ENCODE measurements around the gene RPS18. TPM values are rescaled to one million over a fixed set of nuclear protein-coding genes. Genes with fewer than 3 reads are reported as not detected.
A peak's percentile ranks its signal among the peaks of the same experiment; 100 is the strongest.

Gene RPS18
- total and polyA plus RNA-seq, 9 of the 15 experiments (the other 6 are each of a cell fraction or from before 2014, with no cell fraction given): 5,023 to 17,516 (median 8,131) TPM

DNA sequence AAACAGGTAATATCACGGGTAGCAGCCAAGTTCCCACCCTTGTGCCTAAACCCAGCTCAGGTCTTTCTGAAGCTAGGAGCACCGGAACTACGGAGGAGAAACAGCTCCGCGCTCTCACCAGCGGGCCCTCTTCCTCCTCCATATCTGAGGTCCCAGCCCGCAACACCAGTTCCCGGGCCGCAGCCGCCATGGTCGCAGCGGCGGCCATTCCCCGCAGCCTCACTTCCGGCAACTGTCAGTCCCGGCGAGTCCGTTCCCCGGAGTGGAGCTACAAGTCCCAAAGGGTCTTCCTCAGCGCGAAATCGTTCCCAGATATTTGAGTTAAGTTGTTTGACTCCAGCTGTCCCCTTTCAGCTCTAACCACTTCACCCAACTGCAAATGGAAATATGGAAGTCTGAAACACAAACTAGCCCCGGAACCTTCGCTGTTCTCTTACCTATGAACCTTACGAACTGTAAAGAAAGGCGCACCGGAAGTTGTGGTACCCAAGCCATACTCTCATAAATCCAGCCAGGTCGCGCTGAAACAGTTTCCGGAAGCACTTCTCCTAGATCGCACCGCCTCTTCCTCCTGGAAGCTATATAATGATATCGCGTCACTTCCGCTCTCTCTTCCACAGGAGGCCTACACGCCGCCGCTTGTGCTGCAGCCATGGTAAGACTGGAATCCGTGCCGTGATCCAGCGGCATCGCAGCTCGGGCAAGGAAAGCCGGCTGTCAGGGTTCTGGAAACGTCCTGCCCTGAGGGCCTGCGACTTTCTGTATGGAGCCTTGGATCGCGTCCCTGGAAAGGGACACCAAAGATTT, at the start of gene RPS18, which contains the start of gene VPS52 (continued):
- TF ChIP-seq, protein P1, sequence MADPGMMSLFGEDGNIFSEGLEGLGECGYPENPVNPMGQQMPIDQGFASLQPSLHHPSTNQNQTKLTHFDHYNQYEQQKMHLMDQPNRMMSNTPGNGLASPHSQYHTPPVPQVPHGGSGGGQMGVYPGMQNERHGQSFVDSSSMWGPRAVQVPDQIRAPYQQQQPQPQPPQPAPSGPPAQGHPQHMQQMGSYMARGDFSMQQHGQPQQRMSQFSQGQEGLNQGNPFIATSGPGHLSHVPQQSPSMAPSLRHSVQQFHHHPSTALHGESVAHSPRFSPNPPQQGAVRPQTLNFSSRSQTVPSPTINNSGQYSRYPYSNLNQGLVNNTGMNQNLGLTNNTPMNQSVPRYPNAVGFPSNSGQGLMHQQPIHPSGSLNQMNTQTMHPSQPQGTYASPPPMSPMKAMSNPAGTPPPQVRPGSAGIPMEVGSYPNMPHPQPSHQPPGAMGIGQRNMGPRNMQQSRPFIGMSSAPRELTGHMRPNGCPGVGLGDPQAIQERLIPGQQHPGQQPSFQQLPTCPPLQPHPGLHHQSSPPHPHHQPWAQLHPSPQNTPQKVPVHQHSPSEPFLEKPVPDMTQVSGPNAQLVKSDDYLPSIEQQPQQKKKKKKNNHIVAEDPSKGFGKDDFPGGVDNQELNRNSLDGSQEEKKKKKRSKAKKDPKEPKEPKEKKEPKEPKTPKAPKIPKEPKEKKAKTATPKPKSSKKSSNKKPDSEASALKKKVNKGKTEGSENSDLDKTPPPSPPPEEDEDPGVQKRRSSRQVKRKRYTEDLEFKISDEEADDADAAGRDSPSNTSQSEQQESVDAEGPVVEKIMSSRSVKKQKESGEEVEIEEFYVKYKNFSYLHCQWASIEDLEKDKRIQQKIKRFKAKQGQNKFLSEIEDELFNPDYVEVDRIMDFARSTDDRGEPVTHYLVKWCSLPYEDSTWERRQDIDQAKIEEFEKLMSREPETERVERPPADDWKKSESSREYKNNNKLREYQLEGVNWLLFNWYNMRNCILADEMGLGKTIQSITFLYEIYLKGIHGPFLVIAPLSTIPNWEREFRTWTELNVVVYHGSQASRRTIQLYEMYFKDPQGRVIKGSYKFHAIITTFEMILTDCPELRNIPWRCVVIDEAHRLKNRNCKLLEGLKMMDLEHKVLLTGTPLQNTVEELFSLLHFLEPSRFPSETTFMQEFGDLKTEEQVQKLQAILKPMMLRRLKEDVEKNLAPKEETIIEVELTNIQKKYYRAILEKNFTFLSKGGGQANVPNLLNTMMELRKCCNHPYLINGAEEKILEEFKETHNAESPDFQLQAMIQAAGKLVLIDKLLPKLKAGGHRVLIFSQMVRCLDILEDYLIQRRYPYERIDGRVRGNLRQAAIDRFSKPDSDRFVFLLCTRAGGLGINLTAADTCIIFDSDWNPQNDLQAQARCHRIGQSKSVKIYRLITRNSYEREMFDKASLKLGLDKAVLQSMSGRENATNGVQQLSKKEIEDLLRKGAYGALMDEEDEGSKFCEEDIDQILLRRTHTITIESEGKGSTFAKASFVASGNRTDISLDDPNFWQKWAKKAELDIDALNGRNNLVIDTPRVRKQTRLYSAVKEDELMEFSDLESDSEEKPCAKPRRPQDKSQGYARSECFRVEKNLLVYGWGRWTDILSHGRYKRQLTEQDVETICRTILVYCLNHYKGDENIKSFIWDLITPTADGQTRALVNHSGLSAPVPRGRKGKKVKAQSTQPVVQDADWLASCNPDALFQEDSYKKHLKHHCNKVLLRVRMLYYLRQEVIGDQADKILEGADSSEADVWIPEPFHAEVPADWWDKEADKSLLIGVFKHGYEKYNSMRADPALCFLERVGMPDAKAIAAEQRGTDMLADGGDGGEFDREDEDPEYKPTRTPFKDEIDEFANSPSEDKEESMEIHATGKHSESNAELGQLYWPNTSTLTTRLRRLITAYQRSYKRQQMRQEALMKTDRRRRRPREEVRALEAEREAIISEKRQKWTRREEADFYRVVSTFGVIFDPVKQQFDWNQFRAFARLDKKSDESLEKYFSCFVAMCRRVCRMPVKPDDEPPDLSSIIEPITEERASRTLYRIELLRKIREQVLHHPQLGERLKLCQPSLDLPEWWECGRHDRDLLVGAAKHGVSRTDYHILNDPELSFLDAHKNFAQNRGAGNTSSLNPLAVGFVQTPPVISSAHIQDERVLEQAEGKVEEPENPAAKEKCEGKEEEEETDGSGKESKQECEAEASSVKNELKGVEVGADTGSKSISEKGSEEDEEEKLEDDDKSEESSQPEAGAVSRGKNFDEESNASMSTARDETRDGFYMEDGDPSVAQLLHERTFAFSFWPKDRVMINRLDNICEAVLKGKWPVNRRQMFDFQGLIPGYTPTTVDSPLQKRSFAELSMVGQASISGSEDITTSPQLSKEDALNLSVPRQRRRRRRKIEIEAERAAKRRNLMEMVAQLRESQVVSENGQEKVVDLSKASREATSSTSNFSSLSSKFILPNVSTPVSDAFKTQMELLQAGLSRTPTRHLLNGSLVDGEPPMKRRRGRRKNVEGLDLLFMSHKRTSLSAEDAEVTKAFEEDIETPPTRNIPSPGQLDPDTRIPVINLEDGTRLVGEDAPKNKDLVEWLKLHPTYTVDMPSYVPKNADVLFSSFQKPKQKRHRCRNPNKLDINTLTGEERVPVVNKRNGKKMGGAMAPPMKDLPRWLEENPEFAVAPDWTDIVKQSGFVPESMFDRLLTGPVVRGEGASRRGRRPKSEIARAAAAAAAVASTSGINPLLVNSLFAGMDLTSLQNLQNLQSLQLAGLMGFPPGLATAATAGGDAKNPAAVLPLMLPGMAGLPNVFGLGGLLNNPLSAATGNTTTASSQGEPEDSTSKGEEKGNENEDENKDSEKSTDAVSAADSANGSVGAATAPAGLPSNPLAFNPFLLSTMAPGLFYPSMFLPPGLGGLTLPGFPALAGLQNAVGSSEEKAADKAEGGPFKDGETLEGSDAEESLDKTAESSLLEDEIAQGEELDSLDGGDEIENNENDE (IDR thresholded peaks at IDR 0.05; ENCODE audit: low read depth, low read length): peak; percentile 21
- TF ChIP-seq, protein P2, sequence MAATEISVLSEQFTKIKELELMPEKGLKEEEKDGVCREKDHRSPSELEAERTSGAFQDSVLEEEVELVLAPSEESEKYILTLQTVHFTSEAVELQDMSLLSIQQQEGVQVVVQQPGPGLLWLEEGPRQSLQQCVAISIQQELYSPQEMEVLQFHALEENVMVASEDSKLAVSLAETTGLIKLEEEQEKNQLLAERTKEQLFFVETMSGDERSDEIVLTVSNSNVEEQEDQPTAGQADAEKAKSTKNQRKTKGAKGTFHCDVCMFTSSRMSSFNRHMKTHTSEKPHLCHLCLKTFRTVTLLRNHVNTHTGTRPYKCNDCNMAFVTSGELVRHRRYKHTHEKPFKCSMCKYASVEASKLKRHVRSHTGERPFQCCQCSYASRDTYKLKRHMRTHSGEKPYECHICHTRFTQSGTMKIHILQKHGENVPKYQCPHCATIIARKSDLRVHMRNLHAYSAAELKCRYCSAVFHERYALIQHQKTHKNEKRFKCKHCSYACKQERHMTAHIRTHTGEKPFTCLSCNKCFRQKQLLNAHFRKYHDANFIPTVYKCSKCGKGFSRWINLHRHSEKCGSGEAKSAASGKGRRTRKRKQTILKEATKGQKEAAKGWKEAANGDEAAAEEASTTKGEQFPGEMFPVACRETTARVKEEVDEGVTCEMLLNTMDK (IDR thresholded peaks at IDR 0.05; ENCODE audit: borderline replicate concordance, insufficient read depth, low read depth, low read length, poor library complexity, severe bottlenecking): no peak
- TF ChIP-seq XRCC5 (IDR thresholded peaks at IDR 0.05; ENCODE audit: low read depth, low read length) (peak; percentile 47), DDX20 (tag; IDR thresholded peaks at IDR 0.05; ENCODE audit: low read depth) (no peak; the same call in 1 of the 2 replicates), NUFIP1 (IDR thresholded peaks at IDR 0.05; ENCODE audit: partially characterized antibody) (no peak), HSF4 (CRISPR knock-in tag; IDR thresholded peaks at IDR 0.05; ENCODE audit: borderline replicate concordance) (peak; percentile 62; the same call in 1 of the 2 replicates), NFIX (CRISPR knock-in tag; IDR thresholded peaks at IDR 0.05; ENCODE audit: low read depth) (no peak), RAD51 (IDR thresholded peaks at IDR 0.05; ENCODE audit: borderline replicate concordance, low read depth) (peak; percentile 26; the same call in 1 of the 2 replicates)
- TF ChIP-seq, protein P3, sequence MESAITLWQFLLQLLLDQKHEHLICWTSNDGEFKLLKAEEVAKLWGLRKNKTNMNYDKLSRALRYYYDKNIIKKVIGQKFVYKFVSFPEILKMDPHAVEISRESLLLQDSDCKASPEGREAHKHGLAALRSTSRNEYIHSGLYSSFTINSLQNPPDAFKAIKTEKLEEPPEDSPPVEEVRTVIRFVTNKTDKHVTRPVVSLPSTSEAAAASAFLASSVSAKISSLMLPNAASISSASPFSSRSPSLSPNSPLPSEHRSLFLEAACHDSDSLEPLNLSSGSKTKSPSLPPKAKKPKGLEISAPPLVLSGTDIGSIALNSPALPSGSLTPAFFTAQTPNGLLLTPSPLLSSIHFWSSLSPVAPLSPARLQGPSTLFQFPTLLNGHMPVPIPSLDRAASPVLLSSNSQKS (CRISPR knock-in tag; IDR thresholded peaks at IDR 0.05): no peak
- TF ChIP-seq, protein P4, sequence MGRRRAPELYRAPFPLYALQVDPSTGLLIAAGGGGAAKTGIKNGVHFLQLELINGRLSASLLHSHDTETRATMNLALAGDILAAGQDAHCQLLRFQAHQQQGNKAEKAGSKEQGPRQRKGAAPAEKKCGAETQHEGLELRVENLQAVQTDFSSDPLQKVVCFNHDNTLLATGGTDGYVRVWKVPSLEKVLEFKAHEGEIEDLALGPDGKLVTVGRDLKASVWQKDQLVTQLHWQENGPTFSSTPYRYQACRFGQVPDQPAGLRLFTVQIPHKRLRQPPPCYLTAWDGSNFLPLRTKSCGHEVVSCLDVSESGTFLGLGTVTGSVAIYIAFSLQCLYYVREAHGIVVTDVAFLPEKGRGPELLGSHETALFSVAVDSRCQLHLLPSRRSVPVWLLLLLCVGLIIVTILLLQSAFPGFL (CRISPR knock-in tag; IDR thresholded peaks at IDR 0.05): no peak

Measured in K562 (cell line).